ENCODE measurements around the gene HMCN2. TPM values are rescaled to one million over a fixed set of nuclear protein-coding genes. Genes with fewer than 3 reads are reported as not detected.

The HMCN2 gene
- total and polyA plus RNA-seq, 2 donors (not counting 3 experiments of a cell fraction or from before 2014, with no cell fraction given): 0.04 to 0.24 TPM

DNA sequence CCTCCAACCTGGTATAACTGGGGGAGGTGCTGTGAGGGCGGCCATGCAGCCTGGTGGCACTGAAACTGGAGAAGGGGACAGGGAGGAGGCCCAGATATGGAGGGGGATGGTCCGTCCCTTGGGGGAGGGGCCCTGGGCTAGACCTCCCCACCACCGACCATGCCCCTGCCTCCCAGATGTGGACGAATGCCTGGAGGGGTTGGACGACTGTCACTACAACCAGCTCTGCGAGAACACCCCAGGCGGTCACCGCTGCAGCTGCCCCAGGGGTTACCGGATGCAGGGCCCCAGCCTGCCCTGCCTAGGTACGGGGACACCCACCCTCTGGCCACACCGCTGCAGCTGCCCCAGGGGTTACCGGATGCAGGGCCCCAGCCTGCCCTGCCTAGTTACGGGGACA, 163.8 kb downstream of the HMCN2 start:
- POLR2A ChIA-PET: no interaction called here
- dilution Hi-C loops (cut with MboI; ENCODE audit: extremely low pct_ligation_motif_present, low sequenced_read_pairs) (no loop called here), intact Hi-C loops (cut with micrococcal nuclease) (no loop called here)
- Histone ChIP-seq H3K79me2 (ENCODE audit: control insufficient read depth, insufficient read depth, low read length) (no peaks in the 10 kb centered on the region), H3K9me3 (replicated peaks; ENCODE audit: control insufficient read depth, insufficient read depth, low read length) (no peaks in the 10 kb centered on the region), H3K9ac (replicated peaks; ENCODE audit: extremely low read depth, insufficient read depth, low read length) (no peak overlapping the region), H3K9me1 (replicated peaks; ENCODE audit: control insufficient read depth, extremely low read depth, insufficient read depth, low read length) (no peaks in the 10 kb centered on the region), H3K36me3 (ENCODE audit: control insufficient read depth in 2 of 2, extremely low read depth in 1 of 2, insufficient read depth in 2 of 2, low read length in 2 of 2) (no peaks in the 10 kb centered on the region), H4K20me1 (replicated peaks; ENCODE audit: control insufficient read depth, extremely low read depth, insufficient read depth, low read length) (no peaks in the 10 kb centered on the region), H3K4me2 (ENCODE audit: insufficient read depth, low read length) (no peak overlapping the region), H3K4me1 (ENCODE audit: control insufficient read depth, extremely low read depth, insufficient read depth, low read length) (peaks cover 15% of the 10 kb centered on the region), H3K4me3 (replicated peaks in 1 of 3; ENCODE audit: insufficient read depth in 1 of 3, low read depth in 1 of 3, low read length in 3 of 3) (no peak overlapping the region), H3K27ac (ENCODE audit: insufficient read depth, low read depth, low read length) (no peak overlapping the region), H3K27me3 (ENCODE audit: control insufficient read depth in 2 of 2, insufficient read depth in 2 of 2, low read length in 2 of 2) (peaks cover 0 to 3% of the 10 kb centered on the region in 2 experiments), H2AFZ (ENCODE audit: low read depth, low read length) (no peak overlapping the region)
- DNase-seq (ENCODE audit: low read depth, low spot score) (no peak), FAIRE-seq (no peak)
- TF ChIP-seq, protein P1, sequence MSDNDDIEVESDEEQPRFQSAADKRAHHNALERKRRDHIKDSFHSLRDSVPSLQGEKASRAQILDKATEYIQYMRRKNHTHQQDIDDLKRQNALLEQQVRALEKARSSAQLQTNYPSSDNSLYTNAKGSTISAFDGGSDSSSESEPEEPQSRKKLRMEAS (IDR thresholded peaks at IDR 0.05; ENCODE audit: insufficient read depth, insufficient read length): no peak
- TF ChIP-seq MYC (IDR thresholded peaks at IDR 0.05; ENCODE audit: low read depth, low read length) (no peak), POLR2A (IDR thresholded peaks at IDR 0.05; ENCODE audit: low read depth, low read length) (no peak), FOS (IDR thresholded peaks at IDR 0.05; ENCODE audit: borderline replicate concordance, insufficient read depth, low read length) (no peak), POLR2AphosphoS5 (IDR thresholded peaks at IDR 0.05; ENCODE audit: insufficient read depth, low read depth, low read length) (no peak), JUN (IDR thresholded peaks at IDR 0.05; ENCODE audit: borderline replicate concordance, insufficient read depth, insufficient read length, low read depth) (no peak), EZH2 (IDR thresholded peaks at IDR 0.05; ENCODE audit: borderline replicate concordance, low read depth, low read length, severe bottlenecking) (no peak), GATA2 (IDR thresholded peaks at IDR 0.05; ENCODE audit: insufficient read depth, insufficient read length, low read depth, low read length) (no peak)
- TF ChIP-seq, protein P2, sequence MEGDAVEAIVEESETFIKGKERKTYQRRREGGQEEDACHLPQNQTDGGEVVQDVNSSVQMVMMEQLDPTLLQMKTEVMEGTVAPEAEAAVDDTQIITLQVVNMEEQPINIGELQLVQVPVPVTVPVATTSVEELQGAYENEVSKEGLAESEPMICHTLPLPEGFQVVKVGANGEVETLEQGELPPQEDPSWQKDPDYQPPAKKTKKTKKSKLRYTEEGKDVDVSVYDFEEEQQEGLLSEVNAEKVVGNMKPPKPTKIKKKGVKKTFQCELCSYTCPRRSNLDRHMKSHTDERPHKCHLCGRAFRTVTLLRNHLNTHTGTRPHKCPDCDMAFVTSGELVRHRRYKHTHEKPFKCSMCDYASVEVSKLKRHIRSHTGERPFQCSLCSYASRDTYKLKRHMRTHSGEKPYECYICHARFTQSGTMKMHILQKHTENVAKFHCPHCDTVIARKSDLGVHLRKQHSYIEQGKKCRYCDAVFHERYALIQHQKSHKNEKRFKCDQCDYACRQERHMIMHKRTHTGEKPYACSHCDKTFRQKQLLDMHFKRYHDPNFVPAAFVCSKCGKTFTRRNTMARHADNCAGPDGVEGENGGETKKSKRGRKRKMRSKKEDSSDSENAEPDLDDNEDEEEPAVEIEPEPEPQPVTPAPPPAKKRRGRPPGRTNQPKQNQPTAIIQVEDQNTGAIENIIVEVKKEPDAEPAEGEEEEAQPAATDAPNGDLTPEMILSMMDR (IDR thresholded peaks at IDR 0.05; ENCODE audit: extremely low read depth in 1 of 2, insufficient read depth in 1 of 2, low read depth in 1 of 2, low read length in 2 of 2): no peak
- no TSS peak for BruUV-seq (replicated peaks)
- CTCF ChIA-PET: no interaction called here
